Mesenteric fat pad (tissue), 1 donor: ENCODE results near the gene TYMS. TPM values are rescaled to one million over a fixed set of nuclear protein-coding genes. Genes with fewer than 3 reads are reported as not detected.

Source experiments
- DNase-seq: peaks from one replicate; pipeline ENCODE4 v3.0.0-alpha.2; 2020; ENCODE audit warnings: low spot score
- total RNA-seq: library from RNA; stranded (reverse); fragmentation: NEBNext Ultra II Directional; extraction: Animal tissue kit (Norgen Biotek cat#: 25700); gene quantifications from one replicate; pipeline ENCODE4 v1.2.1, GENCODE V29; 2021
- donor health status: DM: yes; HTN: yes; CAD: no.

Gene TYMS
- total RNA-seq, 1 donor from 2014 or later: 1.2 TPM

DNA sequence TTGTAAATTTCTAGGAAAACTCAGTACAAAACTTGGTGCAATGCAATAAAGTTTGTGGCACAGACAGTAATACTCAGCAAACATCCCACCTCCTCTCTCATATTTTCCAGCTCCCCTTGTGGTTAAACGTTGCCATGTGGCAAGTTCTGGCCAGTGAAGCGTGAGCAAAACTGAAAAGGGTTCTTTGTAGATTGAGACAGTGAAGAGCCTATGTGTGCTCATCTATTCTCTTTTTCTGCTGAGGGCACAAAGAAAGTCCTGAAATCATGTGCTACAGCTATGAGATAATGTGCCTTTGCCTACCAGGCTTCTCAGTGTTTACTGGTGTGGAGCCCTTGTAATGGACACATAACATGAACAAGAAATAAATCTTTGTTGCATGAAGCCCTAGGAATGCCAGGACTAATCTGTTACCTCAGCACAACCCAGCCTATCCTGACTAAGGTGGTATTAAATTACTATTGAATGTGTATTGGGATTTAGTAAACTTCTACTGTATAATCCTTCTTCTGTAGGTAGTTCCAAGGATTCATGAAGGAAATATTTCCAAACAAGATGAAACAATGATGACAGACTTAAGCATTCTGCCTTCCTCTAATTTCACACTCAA, 13.0 kb upstream of the TYMS start:
- DNase-seq: no peak

DNA sequence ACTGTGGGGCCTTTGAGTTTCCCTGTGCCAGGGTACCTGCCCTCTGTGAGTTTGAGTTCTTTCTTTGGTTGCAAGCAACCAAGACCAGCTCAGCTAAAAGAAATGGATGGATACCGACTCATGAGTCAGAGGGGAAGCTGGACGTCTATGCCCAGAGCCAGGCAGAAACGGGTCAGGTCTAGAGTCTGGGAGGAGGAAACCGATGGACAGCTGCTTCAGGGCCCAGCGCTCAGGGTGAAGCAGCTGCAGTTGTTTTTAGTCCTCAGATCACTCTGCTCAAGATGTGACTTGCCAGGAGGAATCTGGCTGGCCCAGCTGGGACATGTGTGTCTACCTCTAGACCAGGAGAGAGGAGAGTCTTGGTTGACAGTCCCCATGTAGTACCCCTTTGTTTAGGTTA, 10.1 kb upstream of the TYMS start:
- DNase-seq: no peak

DNA sequence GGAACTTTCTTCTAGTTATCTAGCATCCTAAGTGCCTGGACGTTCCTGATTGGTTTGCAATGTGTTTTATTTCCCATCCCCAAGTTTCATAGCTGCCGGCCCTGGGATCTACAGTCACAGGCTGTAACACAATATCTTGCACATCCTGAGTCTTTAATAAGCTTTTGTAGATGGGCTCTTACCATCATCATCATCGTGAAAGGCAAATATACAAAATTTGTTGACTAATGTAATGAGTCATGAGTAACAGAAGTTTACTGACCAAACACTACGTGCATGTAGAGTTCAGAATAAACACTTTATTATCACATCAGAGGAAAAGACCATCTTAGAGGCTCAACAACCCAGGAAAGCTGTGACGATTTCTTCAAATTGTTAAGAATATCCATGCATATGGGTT, 8.1 kb upstream of the TYMS start:
- DNase-seq: no peak

DNA sequence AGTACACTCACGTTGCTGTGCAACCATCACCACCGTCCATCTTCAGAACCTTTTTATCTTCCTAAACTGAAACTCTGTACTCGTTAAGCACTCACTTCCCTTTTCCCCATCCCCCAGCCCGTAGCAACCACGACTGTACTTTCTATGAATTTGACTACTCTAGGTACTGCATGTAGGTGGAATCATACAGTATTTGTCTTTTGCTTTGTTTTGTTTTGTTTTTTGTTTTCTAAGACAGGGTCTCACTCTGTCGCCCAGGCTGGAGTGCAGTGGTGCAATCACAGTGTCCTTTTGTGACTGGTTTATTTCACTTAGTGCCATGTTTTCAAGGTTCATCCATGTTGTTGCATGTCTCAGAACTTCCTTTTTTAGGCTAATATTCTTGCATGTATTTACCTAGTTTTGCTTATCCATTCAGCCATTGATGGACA, 7.0 kb upstream of the TYMS start:
- no peak for DNase-seq

DNA sequence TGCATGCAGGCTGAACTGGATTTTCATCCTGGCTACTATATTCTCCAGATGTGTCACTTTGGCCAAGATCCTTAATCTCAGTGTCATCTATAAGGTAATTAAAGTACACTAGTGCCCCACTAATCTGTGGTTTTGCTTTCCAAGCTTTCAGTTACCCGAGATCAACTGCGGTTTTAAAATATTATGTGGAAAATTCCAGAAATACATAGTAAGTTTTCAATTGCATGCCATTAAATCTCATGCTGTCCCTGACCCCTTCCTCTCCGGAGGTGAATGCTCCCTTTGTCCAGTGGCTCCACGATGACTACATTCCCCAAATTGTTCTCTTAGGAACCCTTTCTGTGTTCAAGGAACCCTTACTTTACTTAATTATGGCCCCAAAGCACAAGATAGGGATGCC, 5.3 kb upstream of the TYMS start:
- DNase-seq: no peak

DNA sequence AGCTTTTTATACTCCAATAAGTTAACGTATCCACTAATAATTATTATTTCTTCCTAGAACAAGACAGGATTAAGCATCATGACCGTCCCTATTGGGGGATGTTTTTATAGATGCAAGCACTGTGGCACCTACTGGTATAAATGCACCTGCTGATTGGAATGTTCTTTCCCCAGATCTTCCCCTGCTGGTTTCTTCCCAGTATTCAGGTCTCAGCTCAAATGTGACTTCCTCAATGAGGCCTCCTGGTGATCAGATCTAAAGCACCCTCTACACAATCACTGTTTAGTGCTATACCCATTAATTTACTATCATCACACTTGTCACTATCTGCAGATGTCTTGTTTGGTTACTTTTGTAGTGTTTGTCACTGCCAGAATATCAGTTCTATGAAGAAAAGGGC, 3.9 kb upstream of the TYMS start:
- no peak for DNase-seq

DNA sequence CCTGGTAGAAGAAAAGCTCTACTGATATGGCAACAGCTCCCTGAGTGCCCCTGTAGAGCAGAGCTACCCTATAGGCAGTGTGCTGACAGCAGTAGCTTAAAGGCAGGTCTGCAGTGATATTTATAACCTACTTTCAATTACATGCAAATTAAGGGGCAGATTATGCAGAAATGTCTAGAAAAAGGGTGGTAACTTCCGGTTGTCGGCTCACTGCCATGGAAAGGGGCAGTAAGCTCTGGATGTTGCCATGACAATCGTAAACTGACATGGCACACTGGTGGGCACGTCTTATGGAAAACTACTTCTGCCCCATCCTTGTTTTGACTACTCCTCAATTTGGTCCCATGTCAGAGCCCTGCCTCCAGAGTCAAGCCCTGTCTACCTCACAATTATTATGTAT, 2.9 kb upstream of the TYMS start:
- DNase-seq: no peak

DNA sequence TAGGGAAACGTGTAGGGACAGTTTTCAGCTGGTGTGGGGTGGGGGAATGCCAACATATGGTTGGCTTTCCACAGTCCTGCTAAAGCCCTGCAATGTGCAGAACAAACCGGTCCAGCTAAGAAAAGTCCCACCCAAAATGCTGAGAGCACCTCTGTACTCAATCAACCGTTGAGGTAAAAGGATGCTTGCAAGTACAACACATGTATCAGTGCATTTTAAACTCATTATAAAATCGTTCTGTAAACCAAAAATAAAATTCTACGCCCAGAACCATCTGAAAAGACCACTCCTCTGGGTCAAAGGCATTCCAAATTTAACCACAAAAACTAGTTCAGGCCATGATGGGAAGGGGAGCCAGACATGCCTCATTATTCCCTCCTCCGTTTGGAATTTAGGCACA, 2.0 kb upstream of the TYMS start:
- DNase-seq: no peak

DNA sequence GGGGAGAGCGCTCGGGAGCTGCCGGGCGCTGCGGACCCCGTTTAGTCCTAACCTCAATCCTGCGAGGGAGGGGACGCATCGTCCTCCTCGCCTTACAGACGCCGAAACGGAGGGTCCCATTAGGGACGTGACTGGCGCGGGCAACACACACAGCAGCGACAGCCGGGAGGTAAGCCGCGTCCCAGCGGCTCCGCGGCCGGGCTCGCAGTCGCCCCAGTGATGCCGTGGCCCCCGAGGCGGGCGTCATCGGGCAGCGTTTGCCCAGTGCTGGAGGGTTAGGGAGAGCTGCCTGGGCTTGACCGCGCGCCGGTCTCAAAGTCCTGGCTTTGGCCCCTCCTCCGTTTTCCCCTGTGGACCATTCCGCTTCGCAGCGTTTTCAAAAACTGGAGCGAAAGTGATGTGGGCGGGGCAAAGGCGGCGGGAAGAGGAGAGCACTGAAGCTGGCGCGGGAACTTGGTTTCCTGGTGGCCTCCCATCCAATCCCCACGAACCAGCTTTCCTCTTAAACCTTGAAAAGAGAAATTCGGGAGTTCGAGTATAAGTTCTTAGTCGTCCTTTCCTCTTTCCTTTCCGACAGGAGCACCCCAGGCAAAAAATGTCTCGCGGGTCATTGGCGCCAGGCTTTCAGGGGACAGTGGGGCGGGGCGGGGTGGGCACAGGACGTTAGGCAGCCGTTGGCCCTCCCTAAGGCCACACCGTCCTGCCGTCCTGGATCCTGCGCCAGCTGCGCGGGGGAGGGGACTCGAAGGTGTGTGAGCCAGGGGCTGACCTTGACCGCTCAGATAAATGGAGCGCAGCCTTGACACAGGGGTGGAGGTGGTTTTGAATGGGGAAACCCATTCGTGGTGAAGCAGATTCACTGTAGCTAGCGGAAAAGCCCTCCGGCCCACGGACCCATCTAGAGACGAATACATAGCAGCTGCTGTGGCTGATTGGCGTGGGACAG, 821 bp downstream of the TYMS start:
- DNase-seq: peak; percentile 91

DNA sequence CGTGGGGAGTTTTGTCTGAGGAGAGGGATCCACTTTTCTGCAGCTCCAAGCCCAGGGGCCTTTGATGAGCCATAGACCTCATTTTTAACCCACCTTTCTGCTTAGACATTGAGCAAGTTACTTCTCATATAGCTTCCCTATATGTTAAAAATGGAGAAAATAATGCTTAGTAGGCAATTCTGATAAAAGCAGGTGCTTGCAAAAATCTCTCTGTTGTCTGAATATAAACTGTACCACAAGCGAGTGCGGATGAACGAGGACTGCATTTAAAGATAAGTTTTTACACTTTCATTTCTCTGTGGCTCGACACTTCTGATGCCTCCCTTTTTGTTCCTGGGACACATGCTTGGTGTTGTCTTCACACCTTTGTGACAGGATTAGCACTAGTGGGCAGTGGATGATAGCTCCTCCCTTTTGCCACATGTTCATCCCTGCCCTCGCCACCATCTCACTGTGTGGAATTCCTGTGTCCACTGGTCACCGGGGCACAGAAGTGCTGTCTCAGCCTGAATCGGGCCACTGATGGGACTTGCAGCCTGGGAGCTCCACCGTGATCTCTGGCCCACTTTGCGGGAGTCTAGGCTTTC, 1.6 kb downstream of the TYMS start:
- DNase-seq: no peak

DNA sequence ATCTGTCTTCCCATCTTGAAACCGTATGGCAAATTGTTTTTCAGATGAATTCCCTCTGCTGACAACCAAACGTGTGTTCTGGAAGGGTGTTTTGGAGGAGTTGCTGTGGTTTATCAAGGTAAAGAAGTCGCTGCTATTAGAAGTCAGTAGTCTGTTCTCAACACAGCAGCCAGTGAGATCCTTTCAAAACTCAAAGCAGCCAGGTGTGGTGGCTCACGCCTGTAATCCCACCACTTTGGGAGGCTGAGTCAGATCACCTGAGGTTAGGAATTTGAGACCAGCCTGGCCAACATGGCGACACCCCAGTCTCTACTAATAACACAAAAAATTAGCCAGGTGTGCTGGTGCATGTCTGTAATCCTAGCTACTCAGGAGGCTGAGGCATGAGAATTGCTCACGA, 2.1 kb downstream of the TYMS start:
- no peak for DNase-seq

DNA sequence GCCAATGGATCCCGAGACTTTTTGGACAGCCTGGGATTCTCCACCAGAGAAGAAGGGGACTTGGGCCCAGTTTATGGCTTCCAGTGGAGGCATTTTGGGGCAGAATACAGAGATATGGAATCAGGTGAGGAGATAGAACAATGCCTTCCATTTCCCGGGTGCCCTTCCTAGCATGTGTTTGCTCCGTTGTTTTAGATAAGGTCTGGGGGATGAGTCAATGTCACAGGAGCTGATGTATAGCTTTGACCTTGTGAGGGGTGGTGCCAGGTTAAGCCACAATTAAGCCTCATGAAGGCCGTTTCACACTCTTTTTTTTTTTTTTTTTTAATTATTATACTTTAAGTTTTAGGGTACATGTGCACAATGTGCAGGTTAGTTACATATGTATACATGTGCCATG, 4.7 kb downstream of the TYMS start:
- no peak for DNase-seq

DNA sequence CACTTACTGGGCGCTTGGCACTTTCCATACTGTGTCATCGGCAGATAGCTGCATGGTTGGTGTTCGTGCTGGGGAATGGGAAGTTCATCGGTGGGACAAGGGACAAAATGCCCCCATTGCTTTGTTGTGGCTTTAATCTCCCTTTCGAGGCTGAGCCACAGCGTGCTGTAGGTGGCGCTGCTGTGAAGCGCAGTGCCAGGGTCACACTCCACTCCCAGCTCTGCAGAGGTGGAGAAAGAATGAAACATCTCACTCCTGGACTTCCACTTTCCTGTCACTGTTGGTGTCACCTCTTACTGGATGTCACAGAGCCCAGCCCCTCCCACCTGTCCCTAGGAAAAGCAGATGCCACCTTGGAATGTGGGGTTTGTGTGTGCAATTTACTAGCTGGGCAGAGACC, 8.7 kb downstream of the TYMS start:
- no peak for DNase-seq

DNA sequence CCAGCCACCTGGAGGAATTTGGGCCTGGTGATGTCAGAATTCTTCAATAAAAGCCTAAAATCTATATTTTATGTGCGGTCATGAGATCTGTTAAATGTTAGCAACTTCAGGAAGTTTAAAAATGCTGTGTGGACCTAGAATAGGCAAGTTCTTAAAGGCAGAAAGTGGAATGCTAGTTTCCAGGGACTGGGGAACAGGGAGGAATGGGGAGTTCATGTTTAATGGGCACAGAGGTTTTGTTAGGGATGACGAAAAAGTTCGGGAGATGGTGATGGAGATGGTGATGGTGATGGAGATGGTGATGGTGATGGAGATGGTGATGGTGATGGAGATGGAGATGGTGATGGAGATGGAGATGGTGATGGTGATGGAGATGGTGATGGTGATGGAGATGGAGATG, 9.2 kb downstream of the TYMS start:
- DNase-seq: no peak

DNA sequence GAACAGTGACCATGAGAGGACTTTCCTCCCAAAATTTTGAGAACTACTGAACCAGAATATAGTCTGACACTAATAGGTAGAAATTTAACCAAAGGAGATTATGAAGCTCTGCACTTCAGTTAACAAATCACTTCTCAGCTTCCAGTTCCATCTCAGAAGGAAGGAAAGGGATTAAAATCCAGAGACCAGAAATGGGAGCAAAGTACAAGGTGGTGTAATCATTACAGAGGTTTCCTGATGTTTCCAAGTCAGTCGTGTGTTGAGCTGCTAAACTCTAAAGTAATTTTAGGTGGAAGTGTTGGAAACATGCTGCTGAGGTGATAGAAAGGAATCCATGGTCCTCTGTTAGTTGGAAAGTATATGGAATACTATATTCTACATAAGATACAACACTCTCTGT, 10.8 kb downstream of the TYMS start:
- no peak for DNase-seq

DNA sequence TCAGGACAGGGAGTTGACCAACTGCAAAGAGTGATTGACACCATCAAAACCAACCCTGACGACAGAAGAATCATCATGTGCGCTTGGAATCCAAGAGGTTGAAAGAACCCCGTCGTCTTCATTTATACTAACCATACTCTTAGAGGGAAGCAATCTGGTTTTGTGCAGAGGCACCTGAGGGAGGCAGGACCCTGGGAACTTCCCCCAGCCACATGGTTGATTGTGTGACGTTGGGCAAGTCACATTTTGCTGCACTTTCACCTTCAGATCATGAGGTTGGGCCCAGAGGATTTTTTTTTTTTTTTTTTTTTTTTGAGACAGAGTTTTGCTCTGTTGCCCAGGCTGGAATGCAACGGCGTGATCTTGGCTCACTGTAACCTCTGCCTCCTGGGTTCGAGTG, 11.6 kb downstream of the TYMS start:
- no peak for DNase-seq

DNA sequence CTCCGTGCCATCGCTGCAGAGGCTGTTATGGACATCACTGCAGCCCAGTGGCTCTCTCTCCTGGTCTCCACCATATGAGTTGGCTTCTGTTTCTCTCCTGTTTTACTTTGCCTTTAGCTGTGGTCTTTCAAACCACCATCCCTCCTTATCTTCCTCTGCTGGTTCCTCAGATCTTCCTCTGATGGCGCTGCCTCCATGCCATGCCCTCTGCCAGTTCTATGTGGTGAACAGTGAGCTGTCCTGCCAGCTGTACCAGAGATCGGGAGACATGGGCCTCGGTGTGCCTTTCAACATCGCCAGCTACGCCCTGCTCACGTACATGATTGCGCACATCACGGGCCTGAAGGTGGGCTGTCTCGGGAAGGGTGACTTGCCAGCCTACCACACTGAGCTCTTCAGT, 13.1 kb downstream of the TYMS start:
- DNase-seq: no peak

DNA sequence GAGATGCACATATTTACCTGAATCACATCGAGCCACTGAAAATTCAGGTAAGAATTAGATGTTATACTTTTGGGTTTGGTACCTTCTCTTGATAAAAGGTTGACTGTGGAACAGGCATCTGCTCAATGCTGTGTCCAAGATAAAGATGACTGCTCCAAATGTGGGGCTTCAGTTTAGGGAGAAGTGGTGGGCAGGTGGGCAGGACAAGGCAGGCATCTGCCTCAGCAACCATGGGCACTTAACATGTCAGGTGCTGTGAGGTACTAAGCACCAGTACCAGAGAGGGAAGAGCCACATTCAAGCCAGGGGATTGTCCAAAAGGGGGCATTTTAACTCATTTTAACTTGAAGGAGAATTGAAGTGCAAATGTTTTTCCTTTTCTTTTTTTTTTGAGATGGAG, 14.0 kb downstream of the TYMS start:
- DNase-seq: no peak

DNA sequence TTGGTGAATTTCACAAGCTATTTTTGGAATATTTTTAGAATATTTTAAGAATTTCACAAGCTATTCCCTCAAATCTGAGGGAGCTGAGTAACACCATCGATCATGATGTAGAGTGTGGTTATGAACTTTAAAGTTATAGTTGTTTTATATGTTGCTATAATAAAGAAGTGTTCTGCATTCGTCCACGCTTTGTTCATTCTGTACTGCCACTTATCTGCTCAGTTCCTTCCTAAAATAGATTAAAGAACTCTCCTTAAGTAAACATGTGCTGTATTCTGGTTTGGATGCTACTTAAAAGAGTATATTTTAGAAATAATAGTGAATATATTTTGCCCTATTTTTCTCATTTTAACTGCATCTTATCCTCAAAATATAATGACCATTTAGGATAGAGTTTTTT, 15.9 kb downstream of the TYMS start:
- no peak for DNase-seq

DNA sequence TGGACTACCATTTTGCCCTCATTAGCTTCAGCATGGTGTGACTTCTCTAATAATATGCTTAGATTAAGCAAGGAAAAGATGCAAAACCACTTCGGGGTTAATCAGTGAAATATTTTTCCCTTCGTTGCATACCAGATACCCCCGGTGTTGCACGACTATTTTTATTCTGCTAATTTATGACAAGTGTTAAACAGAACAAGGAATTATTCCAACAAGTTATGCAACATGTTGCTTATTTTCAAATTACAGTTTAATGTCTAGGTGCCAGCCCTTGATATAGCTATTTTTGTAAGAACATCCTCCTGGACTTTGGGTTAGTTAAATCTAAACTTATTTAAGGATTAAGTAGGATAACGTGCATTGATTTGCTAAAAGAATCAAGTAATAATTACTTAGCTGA, 16.3 kb downstream of the TYMS start:
- DNase-seq: no peak

DNA sequence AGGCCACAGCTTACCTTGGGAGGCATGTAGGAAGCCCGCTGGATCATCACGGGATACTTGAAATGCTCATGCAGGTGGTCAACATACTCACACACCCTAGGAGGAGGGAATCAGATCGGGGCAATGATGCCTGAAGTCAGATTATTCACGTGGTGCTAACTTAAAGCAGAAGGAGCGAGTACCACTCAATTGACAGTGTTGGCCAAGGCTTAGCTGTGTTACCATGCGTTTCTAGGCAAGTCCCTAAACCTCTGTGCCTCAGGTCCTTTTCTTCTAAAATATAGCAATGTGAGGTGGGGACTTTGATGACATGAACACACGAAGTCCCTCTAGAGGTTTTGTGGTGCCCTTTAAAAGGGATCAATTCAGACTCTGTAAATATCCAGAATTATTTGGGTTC, 17.9 kb downstream of the TYMS start:
- no peak for DNase-seq

DNA sequence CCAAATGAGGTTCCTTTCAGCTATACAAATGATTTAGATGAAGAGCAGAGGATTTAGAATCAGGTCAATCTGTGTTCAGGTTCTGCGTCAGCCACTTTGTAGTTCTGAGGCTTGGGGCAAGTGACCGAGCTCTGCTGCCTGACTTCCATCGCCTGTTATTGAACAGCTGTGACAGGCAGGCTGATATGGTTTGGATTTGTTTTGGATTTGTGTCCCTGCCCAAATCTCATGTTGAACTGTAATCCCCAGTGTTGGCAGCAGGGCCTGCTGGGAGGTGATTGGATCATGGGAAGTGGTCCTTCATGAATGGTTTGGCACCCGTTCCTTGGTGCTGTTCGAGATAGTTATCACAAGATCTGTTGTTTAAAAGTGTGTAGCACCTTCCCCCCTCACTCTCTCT, 18.6 kb downstream of the TYMS start:
- no peak for DNase-seq

DNA sequence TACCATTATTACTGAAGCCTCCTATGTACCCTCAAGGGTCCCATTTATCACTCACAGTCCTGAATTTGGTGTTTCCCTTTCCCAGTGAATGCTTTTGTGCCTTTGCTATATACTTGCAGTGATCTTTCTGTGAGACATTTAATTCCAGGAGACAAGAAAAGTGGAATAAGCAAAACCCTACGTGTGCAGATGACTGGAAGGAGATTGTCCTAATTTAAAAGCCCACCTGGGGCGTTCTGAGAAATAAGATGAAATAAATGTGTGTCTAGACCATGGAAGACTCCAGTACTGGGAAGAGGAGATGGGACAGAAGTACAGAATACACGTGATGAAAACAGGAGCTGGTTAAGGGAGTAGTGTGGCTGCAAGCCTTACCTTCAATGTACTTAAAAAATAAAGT, 19.3 kb downstream of the TYMS start:
- DNase-seq: no peak
